ENCODE measurements around the gene TGFBR2. TPM values are rescaled to one million over a fixed set of nuclear protein-coding genes. Genes with fewer than 3 reads are reported as not detected.

Gene TGFBR2
- total and polyA plus RNA-seq, 10 of the 15 experiments (the other 5 are each of a cell fraction or from before 2014, with no cell fraction given), result 0.02 to 0.98 (median 0.18) TPM; not detected in 1

DNA sequence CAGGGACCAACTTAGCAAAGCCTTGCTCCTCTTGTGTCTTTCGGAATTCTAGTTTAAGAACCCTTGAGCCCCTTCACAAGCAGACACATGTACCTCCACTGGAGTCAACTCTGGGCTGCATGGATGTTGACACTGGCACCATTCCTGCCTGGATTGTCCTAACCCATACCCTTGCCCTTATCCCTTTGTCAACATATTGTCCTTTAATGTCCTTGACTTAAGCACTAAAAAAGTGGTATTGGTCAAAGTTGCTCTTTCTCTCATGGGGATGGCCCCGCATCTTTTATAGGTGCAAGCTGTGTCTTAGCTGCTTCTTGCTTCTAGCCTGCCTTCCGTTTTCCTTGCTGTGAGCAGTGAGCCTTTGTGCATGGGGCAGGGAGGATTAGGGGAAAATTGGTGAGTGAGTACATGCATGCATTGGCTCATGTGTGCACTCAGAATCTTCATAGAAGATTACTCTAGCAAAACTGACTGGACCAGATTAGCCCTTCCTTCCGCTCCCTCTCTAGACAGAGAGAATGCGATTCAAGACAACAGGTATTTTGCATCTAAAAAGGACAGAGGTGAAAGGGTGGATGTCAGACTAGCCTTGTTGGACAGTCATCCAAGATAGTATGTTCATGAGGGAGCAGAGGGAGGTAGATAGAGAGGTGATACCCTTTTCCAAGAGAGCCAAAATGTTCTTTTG is 42.4 kb downstream of the TGFBR2 start (continued):
- TF ChIP-seq IKZF1 (conservative IDR thresholded peaks at IDR 0.05), result no peak
- no peak for TF ChIP-seq YY1 (IDR thresholded peaks at IDR 0.05; ENCODE audit: low read depth, low read length)
- no peak for TF ChIP-seq SP1 (IDR thresholded peaks at IDR 0.05; ENCODE audit: low read depth, low read length)
- no peak for TF ChIP-seq RAD51 (IDR thresholded peaks at IDR 0.05)
- TF ChIP-seq STAT3 (IDR thresholded peaks at IDR 0.05; ENCODE audit: low read depth, low read length), result no peak
- no peak for TF ChIP-seq SMC3 (IDR thresholded peaks at IDR 0.05; ENCODE audit: borderline replicate concordance, low read length)
- no peak for TF ChIP-seq SMAD5 (IDR thresholded peaks at IDR 0.05; ENCODE audit: low read depth)

DNA sequence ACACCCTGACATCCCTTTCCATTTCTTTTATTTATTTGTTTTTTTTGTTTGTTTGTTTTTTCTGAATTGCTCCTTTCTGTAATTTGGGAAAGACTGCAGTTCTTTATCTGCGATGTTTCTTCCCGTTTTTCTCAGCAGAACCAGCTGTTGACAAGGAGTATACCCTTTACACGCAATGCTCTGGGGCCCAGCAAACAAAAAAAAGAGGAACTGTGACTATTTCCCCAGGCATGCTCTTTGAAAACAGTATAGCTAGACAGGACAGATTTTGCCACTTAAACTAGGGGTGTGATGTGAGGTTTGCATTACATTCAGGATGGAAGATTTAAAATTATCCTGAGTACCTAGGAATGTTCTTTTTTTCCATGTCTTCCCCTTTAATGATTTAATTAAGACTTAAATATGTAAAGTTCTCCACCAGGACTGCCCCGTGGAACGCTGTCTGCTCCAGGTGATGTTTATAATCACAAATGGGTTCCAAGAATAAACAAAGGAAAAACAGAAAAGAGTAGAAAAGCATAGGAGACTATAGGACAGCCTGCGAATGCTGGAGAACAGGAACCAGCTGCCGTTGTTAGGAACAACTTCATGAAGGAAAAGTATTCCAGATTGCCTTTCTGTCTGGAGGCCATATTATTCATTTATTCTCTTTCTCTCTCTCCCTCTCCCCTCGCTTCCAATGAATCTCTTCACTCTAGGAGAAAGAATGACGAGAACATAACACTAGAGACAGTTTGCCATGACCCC is 43.3 kb downstream of the TGFBR2 start:
- Histone ChIP-seq H3K4me2 (ENCODE audit: control insufficient read depth, insufficient read depth) (no peak overlapping the region), H3K4me3 (no peak overlapping the region), H3K79me2 (ENCODE audit: control insufficient read depth, insufficient read depth, low read length) (no peaks in the 10 kb centered on the region), H3K27ac (ENCODE audit: control insufficient read depth, insufficient read depth) (no peak overlapping the region), H3K9me3 (replicated peaks; ENCODE audit: control insufficient read depth, insufficient read depth, low read length) (no peaks in the 10 kb centered on the region; the same call in 2 of the 3 replicates), H4K20me1 (ENCODE audit: control insufficient read depth, insufficient read depth) (no peaks in the 10 kb centered on the region), H2AFZ (ENCODE audit: control insufficient read depth, low read depth, low read length) (no peak overlapping the region), H3K4me1 (ENCODE audit: control insufficient read depth, insufficient read depth, low read length) (peaks cover 14% of the 10 kb centered on the region), H3K9ac (ENCODE audit: control insufficient read depth, insufficient read depth, low read length) (no peak overlapping the region), H3K36me3 (ENCODE audit: control insufficient read depth in 2 of 2, insufficient read depth in 2 of 2, low read length in 1 of 2) (no peaks in the 10 kb centered on the region), H3K27me3 (replicated peaks in 1 of 2; ENCODE audit: control insufficient read depth in 2 of 2, insufficient read depth in 2 of 2, low read length in 1 of 2) (peaks cover 0 to 1% of the 10 kb centered on the region in 2 experiments; a peak in 1 of 4 replicates)
- ChIA-PET RAD21 (ENCODE audit: unreplicated experiment) (no interaction called here), POLR2A (interaction anchor here (1.4 kb wide), 1 partner anchor 9 kb away, joined by 4 read pairs; no protein-coding TSS in a partner anchor), CTCF (interaction anchor here (0.5 to 1.1 kb wide), 2 partner anchors 8 to 1584 kb away, joined by 3 read pairs; no protein-coding TSS in a partner anchor), SMC1A (ENCODE audit: uncharacterized antibody, unreplicated experiment) (interaction anchor here (0.6 to 1.2 kb wide), 2 partner anchors 9 to 1307 kb away, joined by 3 to 6 read pairs; no protein-coding TSS in a partner anchor)
- FAIRE-seq (no peak), DNase-seq (ENCODE audit: low read depth, low spot score) (no peak), ATAC-seq (peak; percentile 93)
- intact Hi-C loops (cut with micrococcal nuclease; ENCODE audit: unreplicated experiment) (no loop called here), in situ Hi-C loops (cut with MboI) (no loop called here)
- BruUV-seq (replicated peaks), result no TSS peak
- 58% methylated on average over 9 of the region's 9 CpGs for WGBS (ENCODE audit: insufficient coverage, insufficient replicate concordance, low lambda C conversion rate, missing lambda C conversion rate)
- TF ChIP-seq, protein P1, sequence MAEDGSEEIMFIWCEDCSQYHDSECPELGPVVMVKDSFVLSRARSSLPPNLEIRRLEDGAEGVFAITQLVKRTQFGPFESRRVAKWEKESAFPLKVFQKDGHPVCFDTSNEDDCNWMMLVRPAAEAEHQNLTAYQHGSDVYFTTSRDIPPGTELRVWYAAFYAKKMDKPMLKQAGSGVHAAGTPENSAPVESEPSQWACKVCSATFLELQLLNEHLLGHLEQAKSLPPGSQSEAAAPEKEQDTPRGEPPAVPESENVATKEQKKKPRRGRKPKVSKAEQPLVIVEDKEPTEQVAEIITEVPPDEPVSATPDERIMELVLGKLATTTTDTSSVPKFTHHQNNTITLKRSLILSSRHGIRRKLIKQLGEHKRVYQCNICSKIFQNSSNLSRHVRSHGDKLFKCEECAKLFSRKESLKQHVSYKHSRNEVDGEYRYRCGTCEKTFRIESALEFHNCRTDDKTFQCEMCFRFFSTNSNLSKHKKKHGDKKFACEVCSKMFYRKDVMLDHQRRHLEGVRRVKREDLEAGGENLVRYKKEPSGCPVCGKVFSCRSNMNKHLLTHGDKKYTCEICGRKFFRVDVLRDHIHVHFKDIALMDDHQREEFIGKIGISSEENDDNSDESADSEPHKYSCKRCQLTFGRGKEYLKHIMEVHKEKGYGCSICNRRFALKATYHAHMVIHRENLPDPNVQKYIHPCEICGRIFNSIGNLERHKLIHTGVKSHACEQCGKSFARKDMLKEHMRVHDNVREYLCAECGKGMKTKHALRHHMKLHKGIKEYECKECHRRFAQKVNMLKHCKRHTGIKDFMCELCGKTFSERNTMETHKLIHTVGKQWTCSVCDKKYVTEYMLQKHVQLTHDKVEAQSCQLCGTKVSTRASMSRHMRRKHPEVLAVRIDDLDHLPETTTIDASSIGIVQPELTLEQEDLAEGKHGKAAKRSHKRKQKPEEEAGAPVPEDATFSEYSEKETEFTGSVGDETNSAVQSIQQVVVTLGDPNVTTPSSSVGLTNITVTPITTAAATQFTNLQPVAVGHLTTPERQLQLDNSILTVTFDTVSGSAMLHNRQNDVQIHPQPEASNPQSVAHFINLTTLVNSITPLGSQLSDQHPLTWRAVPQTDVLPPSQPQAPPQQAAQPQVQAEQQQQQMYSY (CRISPR knock-in tag; IDR thresholded peaks at IDR 0.05), result no peak
- peak; percentile 14; the same call in 1 of the 2 replicates for TF ChIP-seq ZNF384 (IDR thresholded peaks at IDR 0.05; ENCODE audit: borderline replicate concordance, low read depth, low read length)
- TF ChIP-seq, protein P2, sequence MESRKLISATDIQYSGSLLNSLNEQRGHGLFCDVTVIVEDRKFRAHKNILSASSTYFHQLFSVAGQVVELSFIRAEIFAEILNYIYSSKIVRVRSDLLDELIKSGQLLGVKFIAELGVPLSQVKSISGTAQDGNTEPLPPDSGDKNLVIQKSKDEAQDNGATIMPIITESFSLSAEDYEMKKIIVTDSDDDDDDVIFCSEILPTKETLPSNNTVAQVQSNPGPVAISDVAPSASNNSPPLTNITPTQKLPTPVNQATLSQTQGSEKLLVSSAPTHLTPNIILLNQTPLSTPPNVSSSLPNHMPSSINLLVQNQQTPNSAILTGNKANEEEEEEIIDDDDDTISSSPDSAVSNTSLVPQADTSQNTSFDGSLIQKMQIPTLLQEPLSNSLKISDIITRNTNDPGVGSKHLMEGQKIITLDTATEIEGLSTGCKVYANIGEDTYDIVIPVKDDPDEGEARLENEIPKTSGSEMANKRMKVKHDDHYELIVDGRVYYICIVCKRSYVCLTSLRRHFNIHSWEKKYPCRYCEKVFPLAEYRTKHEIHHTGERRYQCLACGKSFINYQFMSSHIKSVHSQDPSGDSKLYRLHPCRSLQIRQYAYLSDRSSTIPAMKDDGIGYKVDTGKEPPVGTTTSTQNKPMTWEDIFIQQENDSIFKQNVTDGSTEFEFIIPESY (IDR thresholded peaks at IDR 0.05), result no peak
- TF ChIP-seq IRF4 (IDR thresholded peaks at IDR 0.05; ENCODE audit: low read depth, low read length), result peak; percentile 51; the same call in 1 of the 2 replicates
- no peak for TF ChIP-seq STAT1 (conservative IDR thresholded peaks at IDR 0.05)
- TF ChIP-seq, protein P3, sequence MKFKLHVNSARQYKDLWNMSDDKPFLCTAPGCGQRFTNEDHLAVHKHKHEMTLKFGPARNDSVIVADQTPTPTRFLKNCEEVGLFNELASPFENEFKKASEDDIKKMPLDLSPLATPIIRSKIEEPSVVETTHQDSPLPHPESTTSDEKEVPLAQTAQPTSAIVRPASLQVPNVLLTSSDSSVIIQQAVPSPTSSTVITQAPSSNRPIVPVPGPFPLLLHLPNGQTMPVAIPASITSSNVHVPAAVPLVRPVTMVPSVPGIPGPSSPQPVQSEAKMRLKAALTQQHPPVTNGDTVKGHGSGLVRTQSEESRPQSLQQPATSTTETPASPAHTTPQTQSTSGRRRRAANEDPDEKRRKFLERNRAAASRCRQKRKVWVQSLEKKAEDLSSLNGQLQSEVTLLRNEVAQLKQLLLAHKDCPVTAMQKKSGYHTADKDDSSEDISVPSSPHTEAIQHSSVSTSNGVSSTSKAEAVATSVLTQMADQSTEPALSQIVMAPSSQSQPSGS (IDR thresholded peaks at IDR 0.05; ENCODE audit: low read length), result no peak
- TF ChIP-seq RELA (IDR thresholded peaks at IDR 0.05; ENCODE audit: borderline replicate concordance, partially characterized antibody), result no peak
- TF ChIP-seq KLF5 (IDR thresholded peaks at IDR 0.05; ENCODE audit: partially characterized antibody), result no peak
